SK-N-SH (cell line): Measurements from ENCODE around the gene ABCA8.

Experiments
- CTCF ChIP-seq: fragments of 200-600 bp; sonication (generic); IDR thresholded peaks from 2 replicates; pipeline ENCODE4 v1.6.1; 2017; ENCODE audit warnings: antibody characterized with exemption, mild to moderate bottlenecking, moderate library complexity
- GABPA ChIP-seq: IDR thresholded peaks from 2 replicates; pipeline ENCODE4 v1.4.0; 2012; ENCODE audit warnings: low read depth, mild to moderate bottlenecking

DNA sequence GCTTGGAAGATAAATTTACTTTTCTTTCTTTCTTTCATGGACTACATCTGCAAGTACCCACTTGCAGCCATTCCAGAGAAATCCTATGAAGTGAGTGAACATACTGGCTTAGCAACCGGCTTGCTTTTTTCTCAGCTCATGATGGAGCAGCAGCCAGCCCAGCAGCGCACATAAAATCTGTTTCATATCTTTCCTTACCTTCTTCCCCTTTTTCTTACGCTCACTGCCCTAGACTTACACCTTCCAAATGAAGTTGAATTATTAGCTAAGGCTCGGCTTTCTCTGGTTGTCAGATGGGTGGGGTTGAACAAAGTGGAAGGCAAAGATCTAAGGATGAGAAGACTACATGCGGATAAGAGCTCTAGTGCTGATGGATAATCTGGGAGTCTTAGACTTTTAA is 13.9 kb upstream of the ABCA8 start:
- TF ChIP-seq CTCF: no peak
- TF ChIP-seq GABPA: no peak
